Fibroblast of the aortic adventitia (primary cell): ENCODE data around the gene LRRC8C. TPM values are rescaled to one million over a fixed set of nuclear protein-coding genes. Genes with fewer than 3 reads are reported as not detected.

Experiments used
- DNase-seq: peaks from one replicate; pipeline ENCODE4 v3.0.0-alpha.2; 2010; ENCODE audit warnings: low read depth
- H3K4me3 ChIP-seq: 2 replicates; pipeline ENCODE4 v1.5.1; 2011; ENCODE audit warnings: low read depth, mild to moderate bottlenecking, control low read depth, low read length, moderate library complexity
- CTCF ChIP-seq: IDR thresholded peaks from 2 replicates; pipeline ENCODE4 v1.5.1; 2011; ENCODE audit warnings: mild to moderate bottlenecking, low read length, control low read depth, inconsistent platforms; ENCODE audit not compliant: insufficient read depth
- small RNA-seq: library from RNA; depleted of rRNA; stranded (forward); fragments of <200 nt; gene quantifications from one replicate; pipeline ENCODE3, GENCODE V24; 2012
- total RNA-seq: library from RNA; depleted of rRNA; stranded (reverse); fragments of >200 nt; gene quantifications from 2 replicates; pipeline ENCODE4 v1.2.3, GENCODE V29; 2012; ENCODE audit warnings: low replicate concordance

Gene LRRC8C
- total RNA-seq, 1 donor: 25.3 TPM

- H3K4me3 ChIP-seq: peak overlapping the region; percentile 73
- peak; percentile 84 for DNase-seq
- peak; percentile 99 for TF ChIP-seq CTCF
Measured at GRCh38 chr1:89762779-89763648, 130.1 kb downstream of the LRRC8C start.

- TF ChIP-seq CTCF: no peak
- H3K4me3 ChIP-seq: peak overlapping the region; percentile 73
- no peak for DNase-seq
Measured at GRCh38 chr1:89763649-89763986, 130.7 kb downstream of the LRRC8C start.

- DNase-seq: no peak
- TF ChIP-seq CTCF: no peak
- H3K4me3 ChIP-seq: no peak overlapping the region
Measured at GRCh38 chr1:89765774-89766173, 132.9 kb downstream of the LRRC8C start.

GRCh38 chr1:89767618-89768017 is 134.7 kb downstream of the LRRC8C start:
- no peak for DNase-seq
- TF ChIP-seq CTCF: no peak

More at GRCh38 chr1:89767618-89768017, 134.7 kb downstream of the LRRC8C start:
- no peak overlapping the region for H3K4me3 ChIP-seq

Small RNAs within 50 kb of the gene (small RNA-seq; reads per million reads assigned to genes)
- gene AC093423.1: not detected

Other genes with a start within 250 kb of the LRRC8C start
- gene LRRC8B, start 108.3 kb upstream of the LRRC8C start, total RNA-seq: 0.41 and 2.5 TPM in 2 replicates
- gene LRRC8D, start 187.9 kb downstream of the LRRC8C start, total RNA-seq: 12.1 and 45.6 TPM in 2 replicates